Gastroesophageal sphincter (tissue), 4 donors: ENCODE data around the gene BMP10. TPM values are rescaled to one million over a fixed set of nuclear protein-coding genes. Genes with fewer than 3 reads are reported as not detected.

Source experiments
- ATAC-seq: fragments of 150-250 bp; one replicate; pipeline ENCODE4 v1.9.1; 2016; ENCODE audit warnings: mild to moderate bottlenecking, moderate library complexity
- H3K27ac ChIP-seq, 4 donors: fragments of 200-600 bp; sonication (generic) in 3 of 4; 1 replicate in 3 of 4; 2 replicates in 1 of 4; pipeline ENCODE4 v1.5.1; 2016 to 2019
- H3K27me3 ChIP-seq: fragments of 200-600 bp; sonication (generic); one replicate; pipeline ENCODE4 v1.5.1; 2019
- H3K36me3 ChIP-seq, 2 donors: fragments of 200-600 bp; sonication (generic); one replicate each; pipeline ENCODE4 v1.5.1; 2019; ENCODE audit warnings: control low read depth in 1 of 2
- H3K4me1 ChIP-seq, 3 donors: fragments of 200-600 bp; sonication (generic); 1 replicate in 2 of 3; 2 replicates in 1 of 3; pipeline ENCODE4 v1.5.1; 2016 to 2019; ENCODE audit warnings: control low read depth in 2 of 3
- H3K4me3 ChIP-seq, 2 donors: fragments of 200-600 bp; sonication (generic); one replicate each; pipeline ENCODE4 v1.5.1; 2019; ENCODE audit warnings: mild to moderate bottlenecking in 1 of 2, moderate library complexity in 1 of 2
- H3K9me3 ChIP-seq, 3 donors: fragments of 200-600 bp; sonication (generic); one replicate each; pipeline ENCODE4 v1.5.1; 2017 to 2019; ENCODE audit warnings: control low read depth in 2 of 3
- CTCF ChIP-seq, 4 experiments: fragments of 200-600 bp in 2 of 4; fragments of 450-650 bp in 2 of 4; sonication (generic) in 1 of 4; IDR thresholded peaks; one replicate each; pipeline ENCODE4 v1.5.1; 2017 to 2019; ENCODE audit warnings: antibody characterized with exemption in 4 of 4, mild to moderate bottlenecking in 2 of 4, moderate library complexity in 2 of 4
- EP300 ChIP-seq: sonication (generic); formaldehyde crosslinking; IDR thresholded peaks from one replicate; pipeline ENCODE4 v1.6.1; 2017; ENCODE audit warnings: antibody characterized with exemption, mild to moderate bottlenecking
- POLR2A ChIP-seq, 2 donors: fragments of 450-650 bp; IDR thresholded peaks; one replicate each; pipeline ENCODE4 v1.6.1; 2017; ENCODE audit warnings: antibody characterized with exemption in 2 of 2, mild to moderate bottlenecking in 2 of 2, moderate library complexity in 1 of 2
- POLR2AphosphoS5 ChIP-seq: sonication (generic); formaldehyde crosslinking; IDR thresholded peaks from one replicate; pipeline ENCODE4 v1.6.1; 2017; ENCODE audit warnings: antibody characterized with exemption
- WGBS, 2 donors: methylation state at CpG; one replicate each; pipeline ENCODE4 v1.1.5; 2018; ENCODE audit warnings: low coverage in 1 of 2; 5-methylcytosine and 5-hydroxymethylcytosine counted together
- total RNA-seq, 4 donors: library from RNA; depleted of rRNA; stranded (reverse); fragments of >200 nt; gene quantifications; one replicate each; pipeline ENCODE4 v1.1.0, GENCODE V29; 2016

BMP10 gene
- total RNA-seq, 4 donors from 2014 or later, result 0.19 TPM; not detected in 3

- WGBS, 2 donors, result 57 to 58% methylated on average over 3 of the region's 3 CpGs
- TF ChIP-seq POLR2AphosphoS5, result no peak
- TF ChIP-seq POLR2A (IDR thresholded peaks at IDR 0.05), result no peak
- TF ChIP-seq EP300, result no peak
- TF ChIP-seq CTCF (IDR thresholded peaks at IDR 0.05), result no peak
- Histone ChIP-seq H3K4me3 (no peak overlapping the region), H3K27ac (no peak overlapping the region), H3K9me3 (no peaks in the 10 kb centered on the region), H3K36me3 (no peaks in the 10 kb centered on the region), H3K4me1 (no peaks in the 10 kb centered on the region), H3K27me3 (no peaks in the 10 kb centered on the region)
- no peak for ATAC-seq
These were observed 6.0 kb upstream of the BMP10 start for GRCh38 chr2:68877079-68877772.

- H3K27me3 ChIP-seq, result no peaks in the 10 kb centered on the region
- ATAC-seq, result no peak
- H3K27ac ChIP-seq, result no peak overlapping the region
- H3K36me3 ChIP-seq, result no peaks in the 10 kb centered on the region
- H3K4me1 ChIP-seq, result no peaks in the 10 kb centered on the region
- H3K4me3 ChIP-seq, result no peak overlapping the region
- TF ChIP-seq POLR2A (IDR thresholded peaks at IDR 0.05) (no peak), POLR2AphosphoS5 (no peak), EP300 (no peak), CTCF (IDR thresholded peaks at IDR 0.05) (no peak)
- 38 to 61% methylated on average over 2 of the region's 2 CpGs for WGBS, 2 donors
- H3K9me3 ChIP-seq, result no peaks in the 10 kb centered on the region
These were observed 982 bp downstream of the BMP10 start for GRCh38 chr2:68870215-68870614.

- Histone ChIP-seq H3K36me3 (no peaks in the 10 kb centered on the region), H3K27ac (no peak overlapping the region), H3K27me3 (no peaks in the 10 kb centered on the region), H3K4me1 (no peaks in the 10 kb centered on the region), H3K4me3 (no peak overlapping the region), H3K9me3 (no peaks in the 10 kb centered on the region)
- no peak for ATAC-seq
- TF ChIP-seq POLR2AphosphoS5 (no peak), CTCF (IDR thresholded peaks at IDR 0.05) (no peak), EP300 (no peak), POLR2A (IDR thresholded peaks at IDR 0.05) (no peak)
These were observed 6.1 kb downstream of the BMP10 start for GRCh38 chr2:68865108-68865507.

- no peak overlapping the region for H3K4me3 ChIP-seq
- no peak for TF ChIP-seq POLR2AphosphoS5
- TF ChIP-seq EP300, result no peak
- no peak for TF ChIP-seq CTCF (IDR thresholded peaks at IDR 0.05)
- no peak for TF ChIP-seq POLR2A (IDR thresholded peaks at IDR 0.05)
- no peaks in the 10 kb centered on the region for H3K36me3 ChIP-seq
- no peaks in the 10 kb centered on the region for H3K27me3 ChIP-seq
- no peak for ATAC-seq
- WGBS, 2 donors, result 73 to 76% methylated on average over 2 of the region's 2 CpGs
- H3K27ac ChIP-seq, result no peak overlapping the region
- no peaks in the 10 kb centered on the region for H3K4me1 ChIP-seq
- H3K9me3 ChIP-seq, result no peaks in the 10 kb centered on the region
These were observed 7.2 kb downstream of the BMP10 start for GRCh38 chr2:68863996-68864395.

- H3K9me3 ChIP-seq, result no peaks in the 10 kb centered on the region
- no peaks in the 10 kb centered on the region for H3K36me3 ChIP-seq
- no peaks in the 10 kb centered on the region for H3K27me3 ChIP-seq
- 57% methylated on average over 4 of the region's 7 CpGs; no CpG with 5 or more reads in 1 of the 2 donors for WGBS, 2 donors
- no peak for ATAC-seq
- TF ChIP-seq EP300, result no peak
- TF ChIP-seq POLR2AphosphoS5, result no peak
- no peak for TF ChIP-seq CTCF (IDR thresholded peaks at IDR 0.05)
- TF ChIP-seq POLR2A (IDR thresholded peaks at IDR 0.05), result no peak
- H3K4me3 ChIP-seq, result no peak overlapping the region
- H3K27ac ChIP-seq, result no peak overlapping the region
- H3K4me1 ChIP-seq, result no peaks in the 10 kb centered on the region
These were observed 8.3 kb downstream of the BMP10 start for GRCh38 chr2:68862889-68863288.
